Hepatic stellate cell (primary cell): ENCODE data around the gene SORBS1.

Experiments
- DNase-seq: peaks from one replicate; pipeline ENCODE4 v3.0.0; 2011; ENCODE audit warnings: low spot score

The SORBS1 gene

GRCh38 chr10:95513941-95514392 is 47.2 kb downstream of the SORBS1 start:
- DNase-seq: no peak

- no peak for DNase-seq
Measured at GRCh38 chr10:95513008-95513589, 48.1 kb downstream of the SORBS1 start.

- no peak for DNase-seq
Measured at GRCh38 chr10:95511314-95511713, 49.9 kb downstream of the SORBS1 start.

- DNase-seq: no peak
Measured at GRCh38 chr10:95509251-95509650, 51.9 kb downstream of the SORBS1 start.

- peak; percentile 5 for DNase-seq
Measured at GRCh38 chr10:95508730-95509129, 52.4 kb downstream of the SORBS1 start.

GRCh38 chr10:95506056-95506737 is 55.0 kb downstream of the SORBS1 start:
- DNase-seq: no peak

GRCh38 chr10:95505641-95506040 is 55.5 kb downstream of the SORBS1 start:
- no peak for DNase-seq

GRCh38 chr10:95505084-95505610 is 56.0 kb downstream of the SORBS1 start:
- no peak for DNase-seq

GRCh38 chr10:95504246-95504691 is 56.9 kb downstream of the SORBS1 start:
- no peak for DNase-seq

- no peak for DNase-seq
Measured at GRCh38 chr10:95503526-95503925, 57.6 kb downstream of the SORBS1 start.

- no peak for DNase-seq
Measured at GRCh38 chr10:95503001-95503400, 58.2 kb downstream of the SORBS1 start.

GRCh38 chr10:95502377-95502776 is 58.8 kb downstream of the SORBS1 start:
- DNase-seq: no peak

GRCh38 chr10:95501203-95502094 is 59.7 kb downstream of the SORBS1 start:
- DNase-seq: no peak

GRCh38 chr10:95500649-95501048 is 60.5 kb downstream of the SORBS1 start:
- no peak for DNase-seq

- no peak for DNase-seq
Measured at GRCh38 chr10:95500097-95500496, 61.1 kb downstream of the SORBS1 start.

GRCh38 chr10:95499482-95499989 is 61.6 kb downstream of the SORBS1 start:
- DNase-seq: no peak

GRCh38 chr10:95496951-95497350 is 64.2 kb downstream of the SORBS1 start:
- no peak for DNase-seq

- no peak for DNase-seq
Measured at GRCh38 chr10:95496246-95496911, 64.8 kb downstream of the SORBS1 start.

- DNase-seq: no peak
Measured at GRCh38 chr10:95493862-95494261, 67.3 kb downstream of the SORBS1 start.

GRCh38 chr10:95487994-95488393 is 73.2 kb downstream of the SORBS1 start:
- no peak for DNase-seq

GRCh38 chr10:95485056-95485844 is 75.9 kb downstream of the SORBS1 start:
- DNase-seq: no peak
